Activated CD8-positive, alpha-beta memory T cell treated with anti-CD3 and anti-CD28 coated beads, Interleukin-2, amount 10 ng/mL, durations not matched to agents 7 days and 5 days (primary cell): ENCODE data around the gene PRDM15. TPM values are rescaled to one million over a fixed set of nuclear protein-coding genes. Genes with fewer than 3 reads are reported as not detected.

Source experiments
- ATAC-seq: fragments of 150-1000 bp; cut with Tn5 transposase; one replicate; pipeline ENCODE4 v1.10.0; 2021; ENCODE audit warnings: moderate library complexity
- CTCF ChIA-PET: fragments of 350-600 bp; sonication (Branson Sonifier 250); formaldehyde crosslinking; loops from one replicate; lab custom pipeline; 2021; ENCODE audit warnings: antibody characterized with exemption; lab: Charles Lee
- DNase-seq: peaks from one replicate; pipeline ENCODE4 v3.0.0-alpha.2; 2020
- H3K27ac Mint-ChIP-seq: one replicate; pipeline ENCODE4 v1.8.0; 2021; ENCODE audit warnings: mild to moderate bottlenecking, mixed read lengths
- H3K27me3 Mint-ChIP-seq: one replicate; pipeline ENCODE4 v1.8.0; 2021; ENCODE audit warnings: mixed read lengths
- H3K36me3 Mint-ChIP-seq: one replicate; pipeline ENCODE4 v1.8.0; 2021; ENCODE audit warnings: mild to moderate bottlenecking, mixed read lengths
- H3K4me1 Mint-ChIP-seq: one replicate; pipeline ENCODE4 v1.8.0; 2021; ENCODE audit warnings: mixed read lengths
- H3K4me3 Mint-ChIP-seq: one replicate; pipeline ENCODE4 v1.8.0; 2021; ENCODE audit warnings: mild to moderate bottlenecking, moderate library complexity, mixed read lengths
- H3K9me3 Mint-ChIP-seq: one replicate; pipeline ENCODE4 v1.8.0; 2022; ENCODE audit warnings: low read depth, mixed read lengths
- total RNA-seq, 2 experiments: library from RNA; stranded (reverse); gene quantifications; one replicate each; pipeline ENCODE4 v1.2.3, GENCODE V29; 2021

PRDM15 gene
- total RNA-seq, 2 experiments from 2014 or later, result 10.8 to 13.4 TPM

GRCh38 chr21:41824466-41825207 lies 54.5 kb downstream of the PRDM15 start:
- CTCF ChIA-PET, result interaction anchor here (0.9 kb wide), 1 partner anchor 8 kb away, joined by 4 read pairs; no protein-coding TSS in a partner anchor
- no peak for ATAC-seq

GRCh38 chr21:41823906-41824305 lies 55.2 kb downstream of the PRDM15 start:
- ATAC-seq (no peak), DNase-seq (no peak)
- Mint-ChIP-seq H3K4me1 (no peaks in the 10 kb centered on the region), H3K9me3 (no peaks in the 10 kb centered on the region), H3K27me3 (no peaks in the 10 kb centered on the region), H3K36me3 (no peaks in the 10 kb centered on the region), H3K27ac (no peak overlapping the region), H3K4me3 (no peak overlapping the region)
- CTCF ChIA-PET, result interaction anchor here (1.0 kb wide), 1 partner anchor 293 kb away, joined by 5 read pairs; no protein-coding TSS in a partner anchor

More at GRCh38 chr21:41824466-41825207, 54.5 kb downstream of the PRDM15 start:
- H3K9me3 Mint-ChIP-seq, result no peaks in the 10 kb centered on the region
- H3K27me3 Mint-ChIP-seq, result no peaks in the 10 kb centered on the region
- H3K4me3 Mint-ChIP-seq, result no peak overlapping the region
- DNase-seq, result no peak
- H3K4me1 Mint-ChIP-seq, result no peaks in the 10 kb centered on the region
- no peaks in the 10 kb centered on the region for H3K36me3 Mint-ChIP-seq
- no peak overlapping the region for H3K27ac Mint-ChIP-seq

GRCh38 chr21:41823166-41823565 lies 56.0 kb downstream of the PRDM15 start:
- no peak for DNase-seq
- no peak overlapping the region for H3K27ac Mint-ChIP-seq
- CTCF ChIA-PET, result interaction anchor here (1.0 kb wide), 1 partner anchor 294 kb away, joined by 5 read pairs; no protein-coding TSS in a partner anchor
- H3K27me3 Mint-ChIP-seq, result no peaks in the 10 kb centered on the region
- no peaks in the 10 kb centered on the region for H3K36me3 Mint-ChIP-seq
- no peak for ATAC-seq
- H3K9me3 Mint-ChIP-seq, result no peaks in the 10 kb centered on the region
- no peaks in the 10 kb centered on the region for H3K4me1 Mint-ChIP-seq
- no peak overlapping the region for H3K4me3 Mint-ChIP-seq

- H3K9me3 Mint-ChIP-seq, result no peaks in the 10 kb centered on the region
- no peaks in the 10 kb centered on the region for H3K36me3 Mint-ChIP-seq
- H3K27ac Mint-ChIP-seq, result no peak overlapping the region
- no peak overlapping the region for H3K4me3 Mint-ChIP-seq
- CTCF ChIA-PET, result no interaction called here
- no peak for ATAC-seq
- no peaks in the 10 kb centered on the region for H3K27me3 Mint-ChIP-seq
- DNase-seq, result no peak
- no peaks in the 10 kb centered on the region for H3K4me1 Mint-ChIP-seq
Measured at GRCh38 chr21:41821756-41822431, 57.2 kb downstream of the PRDM15 start.

GRCh38 chr21:41821081-41821755 lies 57.9 kb downstream of the PRDM15 start:
- Mint-ChIP-seq H3K4me3 (no peak overlapping the region), H3K27ac (no peak overlapping the region), H3K9me3 (no peaks in the 10 kb centered on the region), H3K4me1 (peaks cover 1% of the 10 kb centered on the region), H3K36me3 (no peaks in the 10 kb centered on the region), H3K27me3 (no peaks in the 10 kb centered on the region)
- no peak for DNase-seq
- CTCF ChIA-PET, result interaction anchor here (1.0 to 1.8 kb wide), 2 partner anchors 296 to 538 kb away, joined by 4 read pairs; no protein-coding TSS in a partner anchor
- no peak for ATAC-seq

DNA sequence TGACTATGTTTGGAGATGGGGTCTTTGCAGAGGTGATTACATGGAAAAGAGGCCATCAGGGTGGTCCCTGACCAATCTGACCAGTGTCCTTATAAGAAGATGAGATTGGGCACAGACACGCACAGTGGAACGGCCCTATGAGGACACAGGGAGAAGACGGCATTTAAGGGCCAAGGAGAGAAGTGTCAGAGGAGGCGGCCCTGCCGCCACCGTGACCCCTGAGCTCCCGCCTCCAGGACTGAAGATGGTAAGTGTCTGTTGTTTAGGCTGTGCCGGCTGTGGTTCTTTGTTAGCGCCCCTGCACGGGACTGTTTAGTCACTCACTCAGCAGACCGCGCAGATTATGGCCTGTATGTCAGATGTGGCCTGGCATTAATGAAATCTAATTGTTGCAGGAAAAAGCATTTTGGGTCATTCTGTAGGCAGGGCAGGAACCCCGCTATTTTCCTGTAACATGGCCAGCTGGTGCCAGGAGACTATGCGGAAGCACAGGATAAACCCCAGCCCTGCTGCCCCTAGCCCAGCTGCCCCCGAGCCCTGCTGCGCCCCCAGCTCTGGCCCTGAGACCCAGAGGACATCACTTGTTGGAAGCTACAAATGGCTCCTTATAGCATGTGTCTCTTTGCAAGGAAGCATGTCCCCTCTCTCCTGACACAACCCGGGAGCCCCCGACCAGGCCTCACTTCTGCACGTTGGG lies 58.6 kb downstream of the PRDM15 start:
- Mint-ChIP-seq H3K27ac (no peak overlapping the region), H3K27me3 (no peaks in the 10 kb centered on the region), H3K9me3 (no peaks in the 10 kb centered on the region), H3K4me3 (no peak overlapping the region), H3K4me1 (peaks cover 1% of the 10 kb centered on the region), H3K36me3 (no peaks in the 10 kb centered on the region)
- DNase-seq (no peak), ATAC-seq (no peak)
- CTCF ChIA-PET, result interaction anchor here (1.0 to 1.8 kb wide), 2 partner anchors 296 to 537 kb away, joined by 4 read pairs; no protein-coding TSS in a partner anchor

DNA sequence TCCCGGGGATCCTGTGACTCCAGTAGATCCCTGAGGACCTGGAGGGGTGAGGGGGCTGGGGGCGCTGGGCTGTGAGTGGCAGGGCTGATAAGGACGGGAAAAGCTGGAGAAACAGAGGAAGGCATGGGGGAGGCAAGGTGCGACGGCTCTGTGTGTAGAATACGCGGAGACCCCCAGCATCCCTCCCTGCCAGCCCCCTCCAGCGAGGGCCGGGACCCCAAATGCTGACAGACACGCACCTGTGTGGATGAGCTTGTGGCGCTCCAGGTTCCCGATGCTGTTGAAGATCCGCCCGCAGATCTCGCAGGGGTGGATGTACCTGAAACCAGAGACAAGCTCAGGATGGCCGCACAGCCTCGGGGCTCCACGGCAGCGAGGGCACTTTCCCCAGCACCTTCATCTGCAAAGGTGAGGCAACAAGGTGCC lies 59.3 kb downstream of the PRDM15 start:
- no peak overlapping the region for H3K4me3 Mint-ChIP-seq
- no peaks in the 10 kb centered on the region for H3K27me3 Mint-ChIP-seq
- H3K36me3 Mint-ChIP-seq, result no peaks in the 10 kb centered on the region
- no peaks in the 10 kb centered on the region for H3K9me3 Mint-ChIP-seq
- DNase-seq (no peak), ATAC-seq (no peak)
- CTCF ChIA-PET, result interaction anchor here (1.8 kb wide), 1 partner anchor 297 kb away, joined by 4 read pairs; no protein-coding TSS in a partner anchor
- peaks cover 1% of the 10 kb centered on the region for H3K4me1 Mint-ChIP-seq
- H3K27ac Mint-ChIP-seq, result no peak overlapping the region

GRCh38 chr21:41819236-41819855 lies 59.8 kb downstream of the PRDM15 start:
- H3K27me3 Mint-ChIP-seq, result no peaks in the 10 kb centered on the region
- no peaks in the 10 kb centered on the region for H3K36me3 Mint-ChIP-seq
- H3K4me1 Mint-ChIP-seq, result peaks cover 1% of the 10 kb centered on the region
- ATAC-seq (no peak), DNase-seq (no peak)
- H3K4me3 Mint-ChIP-seq, result no peak overlapping the region
- H3K27ac Mint-ChIP-seq, result no peak overlapping the region
- H3K9me3 Mint-ChIP-seq, result no peaks in the 10 kb centered on the region
- CTCF ChIA-PET, result interaction anchor here (1.8 kb wide), 1 partner anchor 298 kb away, joined by 4 read pairs; no protein-coding TSS in a partner anchor

GRCh38 chr21:41817877-41818855 lies 61.0 kb downstream of the PRDM15 start:
- Mint-ChIP-seq H3K36me3 (no peaks in the 10 kb centered on the region), H3K4me1 (peaks cover 1% of the 10 kb centered on the region), H3K27me3 (no peaks in the 10 kb centered on the region), H3K9me3 (no peaks in the 10 kb centered on the region), H3K27ac (no peak overlapping the region), H3K4me3 (no peak overlapping the region)
- no peak for DNase-seq
- CTCF ChIA-PET, result interaction anchor here (1.1 to 3.6 kb wide), 3 partner anchors 82 to 298 kb away, joined by 3 to 61 read pairs (median 3); no protein-coding TSS in a partner anchor
- ATAC-seq, result no peak

- DNase-seq (no peak), ATAC-seq (peak; percentile 41)
- Mint-ChIP-seq H3K4me1 (peaks cover 1% of the 10 kb centered on the region), H3K27me3 (no peaks in the 10 kb centered on the region), H3K36me3 (no peaks in the 10 kb centered on the region), H3K27ac (no peak overlapping the region), H3K4me3 (no peak overlapping the region), H3K9me3 (no peaks in the 10 kb centered on the region)
- CTCF ChIA-PET, result interaction anchor here (0.8 to 3.6 kb wide), 28 partner anchors 8 to 535 kb away, joined by 3 to 61 read pairs (median 3); partner anchors contain the start of gene PRDM15
Measured at GRCh38 chr21:41817228-41817627, 61.9 kb downstream of the PRDM15 start.

- Mint-ChIP-seq H3K36me3 (no peaks in the 10 kb centered on the region), H3K27ac (no peak overlapping the region), H3K4me3 (no peak overlapping the region), H3K27me3 (no peaks in the 10 kb centered on the region), H3K9me3 (no peaks in the 10 kb centered on the region), H3K4me1 (peaks cover 1% of the 10 kb centered on the region)
- peak; percentile 64 for DNase-seq
- CTCF ChIA-PET, result interaction anchor here (0.6 to 3.6 kb wide), 32 partner anchors 8 to 534 kb away, joined by 3 to 61 read pairs (median 3); partner anchors contain the start of gene PRDM15
- ATAC-seq, result peak; percentile 77
Measured at GRCh38 chr21:41816583-41817165, 62.5 kb downstream of the PRDM15 start.
